Fibroblast of lung (primary cell): ENCODE measurements around the gene GRIN3B. TPM values are rescaled to one million over a fixed set of nuclear protein-coding genes. Genes with fewer than 3 reads are reported as not detected.

Source experiments
- DNase-seq, 2 donors: peaks; one replicate each; pipeline versions ENCODE4 v3.0.0 to v3.0.0-alpha.2; 2010; ENCODE audit warnings: low read depth in 2 of 2
- H2AFZ ChIP-seq: 2 replicates; pipeline ENCODE4 v1.5.1; 2012; ENCODE audit warnings: low read length, control low read depth, inconsistent platforms
- H3K27ac ChIP-seq: 2 replicates; pipeline ENCODE4 v1.5.1; 2011; ENCODE audit warnings: low read length, control low read depth; ENCODE audit not compliant: insufficient read depth
- H3K27me3 ChIP-seq: 2 replicates; pipeline ENCODE4 v1.5.1; 2011; ENCODE audit warnings: mild to moderate bottlenecking, low read length; ENCODE audit not compliant: control insufficient read depth, insufficient read depth
- H3K36me3 ChIP-seq: 2 replicates; pipeline ENCODE4 v1.5.1; 2011; ENCODE audit warnings: low read length; ENCODE audit not compliant: control insufficient read depth, insufficient read depth
- H3K4me1 ChIP-seq: 2 replicates; pipeline ENCODE4 v1.5.1; 2011; ENCODE audit warnings: low read length; ENCODE audit not compliant: control insufficient read depth, insufficient read depth; ENCODE audit errors: extremely low read depth
- H3K4me2 ChIP-seq: 2 replicates; pipeline ENCODE4 v1.5.1; 2011; ENCODE audit warnings: low read length, control low read depth; ENCODE audit not compliant: insufficient read depth; ENCODE audit errors: extremely low read depth
- H3K4me3 ChIP-seq, 4 experiments: fragments of 200-600 bp in 1 of 4; sonication (generic) in 1 of 4; replicated peaks in 1 of 4; 2 replicates each; pipeline ENCODE4 v1.5.1; 2011 to 2016; ENCODE audit warnings: low read length in 4 of 4, low read depth in 3 of 4, mild to moderate bottlenecking in 3 of 4, control low read depth in 2 of 4, inconsistent platforms in 1 of 4, mixed read lengths in 1 of 4; ENCODE audit not compliant: insufficient read depth in 1 of 4; ENCODE audit errors: control extremely low read depth in 1 of 4
- H3K79me2 ChIP-seq: 2 replicates; pipeline ENCODE4 v1.5.1; 2012; ENCODE audit warnings: mild to moderate bottlenecking, low read length, inconsistent platforms; ENCODE audit not compliant: control insufficient read depth, insufficient read depth
- H3K9ac ChIP-seq: 2 replicates; pipeline ENCODE4 v1.5.1; 2011; ENCODE audit warnings: mild to moderate bottlenecking, low read length, control low read depth; ENCODE audit not compliant: insufficient read depth
- H3K9me3 ChIP-seq: 2 replicates; pipeline ENCODE4 v1.5.1; 2012; ENCODE audit warnings: low read depth, low read length; ENCODE audit not compliant: control insufficient read depth, insufficient read depth
- H4K20me1 ChIP-seq: 2 replicates; pipeline ENCODE4 v1.5.1; 2011; ENCODE audit warnings: low read length; ENCODE audit not compliant: control insufficient read depth, insufficient read depth; ENCODE audit errors: extremely low read depth
- EZH2 ChIP-seq: IDR thresholded peaks from 2 replicates; pipeline ENCODE4 v1.5.1; 2012; ENCODE audit warnings: low read length, control low read depth, mild to moderate bottlenecking; ENCODE audit errors: missing control alignments
- polyA plus RNA-seq, 2 donors: library from polyadenylated mRNA; depleted of rRNA in 1 of 2; stranded (reverse) in 1 of 2; unstranded in 1 of 2; fragments of >200 nt; gene quantifications; 2 replicates each; pipeline ENCODE4 v1.2.1, GENCODE V29; 2011 to 2012; ENCODE audit warnings: missing spikeins in 1 of 2
- total RNA-seq: library from RNA; depleted of rRNA; stranded (reverse); fragments of >200 nt; gene quantifications from 2 replicates; pipeline ENCODE4 v1.2.1, GENCODE V29; 2014
- TF ChIP-seq, protein P1 (sequence below), 2 donors: IDR thresholded peaks in 1 of 2; conservative IDR thresholded peaks in 1 of 2; 1 replicate in 1 of 2; 2 replicates in 1 of 2; pipeline ENCODE4 v1.5.1; 2011 to 2012; ENCODE audit warnings: low read length in 2 of 2, control low read depth in 1 of 2, inconsistent platforms in 1 of 2, low read depth in 1 of 2, mild to moderate bottlenecking in 1 of 2

GRIN3B gene
- total and polyA plus RNA-seq, 2 donors (not counting 1 experiment from before 2014, with no cell fraction given) = 0.12 to 0.66 TPM

DNA sequence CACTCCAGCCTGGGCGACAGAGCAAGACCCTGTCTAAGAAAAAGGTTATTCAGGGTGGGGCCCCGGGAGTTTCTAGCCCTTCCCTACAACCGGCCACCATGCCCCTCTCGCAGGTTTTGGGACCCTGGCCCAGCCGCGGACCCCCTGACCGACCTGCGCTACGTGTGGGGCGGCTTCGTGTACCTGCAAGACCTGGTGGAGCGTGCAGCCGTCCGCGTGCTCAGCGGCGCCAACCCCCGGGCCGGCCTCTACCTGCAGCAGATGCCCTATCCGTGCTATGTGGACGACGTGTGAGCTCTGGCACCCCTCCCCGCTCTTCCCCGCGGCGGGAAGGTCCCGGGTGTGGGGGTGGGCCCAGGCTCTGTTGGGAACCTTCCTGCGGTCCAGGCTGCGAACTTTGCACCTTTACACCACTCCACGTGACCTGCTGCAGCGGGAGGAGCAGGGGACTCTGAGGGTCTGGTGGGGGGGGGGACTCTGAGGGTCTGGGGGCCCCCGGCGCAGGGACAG lies 46.0 kb downstream of the GRIN3B start:
- Histone ChIP-seq H3K9me3 (no peaks in the 10 kb centered on the region), H3K36me3 (peaks cover 2% of the 10 kb centered on the region), H3K4me3 (no peak overlapping the region), H2AFZ (no peak overlapping the region), H3K9ac (no peak overlapping the region), H3K79me2 (no peaks in the 10 kb centered on the region), H3K4me2 (no peak overlapping the region), H3K27ac (no peak overlapping the region), H3K27me3 (no peaks in the 10 kb centered on the region), H3K4me1 (peaks cover 16% of the 10 kb centered on the region), H4K20me1 (no peaks in the 10 kb centered on the region)
- DNase-seq = no peak
- no peak for TF ChIP-seq EZH2
- TF ChIP-seq, protein P1, sequence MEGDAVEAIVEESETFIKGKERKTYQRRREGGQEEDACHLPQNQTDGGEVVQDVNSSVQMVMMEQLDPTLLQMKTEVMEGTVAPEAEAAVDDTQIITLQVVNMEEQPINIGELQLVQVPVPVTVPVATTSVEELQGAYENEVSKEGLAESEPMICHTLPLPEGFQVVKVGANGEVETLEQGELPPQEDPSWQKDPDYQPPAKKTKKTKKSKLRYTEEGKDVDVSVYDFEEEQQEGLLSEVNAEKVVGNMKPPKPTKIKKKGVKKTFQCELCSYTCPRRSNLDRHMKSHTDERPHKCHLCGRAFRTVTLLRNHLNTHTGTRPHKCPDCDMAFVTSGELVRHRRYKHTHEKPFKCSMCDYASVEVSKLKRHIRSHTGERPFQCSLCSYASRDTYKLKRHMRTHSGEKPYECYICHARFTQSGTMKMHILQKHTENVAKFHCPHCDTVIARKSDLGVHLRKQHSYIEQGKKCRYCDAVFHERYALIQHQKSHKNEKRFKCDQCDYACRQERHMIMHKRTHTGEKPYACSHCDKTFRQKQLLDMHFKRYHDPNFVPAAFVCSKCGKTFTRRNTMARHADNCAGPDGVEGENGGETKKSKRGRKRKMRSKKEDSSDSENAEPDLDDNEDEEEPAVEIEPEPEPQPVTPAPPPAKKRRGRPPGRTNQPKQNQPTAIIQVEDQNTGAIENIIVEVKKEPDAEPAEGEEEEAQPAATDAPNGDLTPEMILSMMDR (conservative IDR thresholded peaks at IDR 0.05 in 1 of 2, IDR thresholded peaks at IDR 0.05 in 1 of 2; ENCODE audit: low read depth in 1 of 2, low read length in 2 of 2) = no peak

DNA sequence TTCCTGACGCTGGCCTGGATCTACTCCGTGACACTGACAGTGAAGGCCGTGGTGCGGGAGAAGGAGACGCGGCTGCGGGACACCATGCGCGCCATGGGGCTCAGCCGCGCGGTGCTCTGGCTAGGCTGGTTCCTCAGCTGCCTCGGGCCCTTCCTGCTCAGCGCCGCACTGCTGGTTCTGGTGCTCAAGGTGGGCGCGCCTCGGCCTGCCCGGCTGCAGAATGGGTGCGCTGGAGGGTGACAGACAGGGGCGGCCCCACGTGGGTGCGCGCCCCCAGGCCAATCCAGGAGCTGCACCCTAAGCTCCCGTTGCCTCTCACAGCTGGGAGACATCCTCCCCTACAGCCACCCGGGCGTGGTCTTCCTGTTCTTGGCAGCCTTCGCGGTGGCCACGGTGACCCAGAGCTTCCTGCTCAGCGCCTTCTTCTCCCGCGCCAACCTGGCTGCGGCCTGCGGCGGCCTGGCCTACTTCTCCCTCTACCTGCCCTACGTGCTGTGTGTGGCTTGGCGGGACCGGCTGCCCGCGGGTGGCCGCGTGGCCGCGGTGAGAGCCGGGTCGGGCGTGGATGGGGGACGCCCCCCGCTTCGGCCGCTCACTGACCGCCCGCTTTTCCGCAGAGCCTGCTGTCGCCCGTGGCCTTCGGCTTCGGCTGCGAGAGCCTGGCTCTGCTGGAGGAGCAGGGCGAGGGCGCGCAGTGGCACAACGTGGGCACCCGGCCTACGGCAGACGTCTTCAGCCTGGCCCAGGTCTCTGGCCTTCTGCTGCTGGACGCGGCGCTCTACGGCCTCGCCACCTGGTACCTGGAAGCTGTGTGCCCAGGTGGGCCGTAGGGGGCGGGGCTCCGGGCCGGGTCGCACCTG lies 46.8 kb downstream of the GRIN3B start:
- H3K27ac ChIP-seq = no peak overlapping the region
- no peak for TF ChIP-seq EZH2
- TF ChIP-seq, protein P1 (conservative IDR thresholded peaks at IDR 0.05 in 1 of 2, IDR thresholded peaks at IDR 0.05 in 1 of 2; ENCODE audit: low read depth in 1 of 2, low read length in 2 of 2) = no peak

DNA sequence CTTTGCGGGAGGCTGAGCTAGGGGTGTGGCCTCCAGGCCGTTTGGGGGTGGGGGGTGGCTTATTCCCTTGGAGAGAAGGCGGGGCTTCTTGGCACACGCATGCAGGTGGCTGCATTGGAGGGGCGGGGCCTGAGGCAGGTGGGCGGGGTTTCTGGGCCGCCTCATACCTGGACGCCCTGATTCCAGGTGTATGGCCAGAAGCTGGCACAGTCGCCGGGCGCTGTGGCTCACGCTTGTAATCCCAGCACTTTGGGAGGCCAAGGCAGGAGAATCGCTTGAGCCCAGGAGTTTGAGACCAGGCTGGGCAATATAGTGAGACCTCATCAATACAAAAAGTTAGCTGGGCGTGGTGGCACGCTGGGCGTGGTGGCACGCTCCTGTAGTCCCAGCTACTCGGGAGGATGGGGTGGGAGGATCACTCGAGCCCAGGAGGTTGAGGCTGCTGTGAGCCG lies 47.5 kb downstream of the GRIN3B start:
- DNase-seq = no peak
- Histone ChIP-seq H3K9me3 (no peaks in the 10 kb centered on the region), H4K20me1 (no peaks in the 10 kb centered on the region), H3K4me3 (no peak overlapping the region), H3K36me3 (peaks cover 2% of the 10 kb centered on the region), H3K27me3 (no peaks in the 10 kb centered on the region), H3K79me2 (no peaks in the 10 kb centered on the region), H3K27ac (no peak overlapping the region), H3K4me2 (no peak overlapping the region), H2AFZ (no peak overlapping the region), H3K9ac (no peak overlapping the region), H3K4me1 (peaks cover 5% of the 10 kb centered on the region)
- TF ChIP-seq EZH2 = no peak

More for the DNA sequence above, 46.8 kb downstream of the GRIN3B start:
- Histone ChIP-seq H3K4me3 (no peak overlapping the region), H3K4me1 (peaks cover 10% of the 10 kb centered on the region), H3K9me3 (no peaks in the 10 kb centered on the region), H3K36me3 (peaks cover 2% of the 10 kb centered on the region), H3K27me3 (no peaks in the 10 kb centered on the region), H2AFZ (no peak overlapping the region), H3K79me2 (no peaks in the 10 kb centered on the region), H3K4me2 (no peak overlapping the region), H4K20me1 (no peaks in the 10 kb centered on the region), H3K9ac (no peak overlapping the region)
- no peak for DNase-seq
